Activated CD4-positive, alpha-beta T cell treated with anti-CD3 and anti-CD28 coated beads, Interleukin-2, amount 50 U/mL, for 24 hours (primary cell): Measurements from ENCODE around the gene GLCE.

Source experiments
- DNase-seq, 2 donors: peaks; one replicate each; pipeline ENCODE4 v3.0.0-alpha.2; 2020; ENCODE audit warnings: low read depth in 1 of 2, low spot score in 1 of 2

Gene GLCE

DNA sequence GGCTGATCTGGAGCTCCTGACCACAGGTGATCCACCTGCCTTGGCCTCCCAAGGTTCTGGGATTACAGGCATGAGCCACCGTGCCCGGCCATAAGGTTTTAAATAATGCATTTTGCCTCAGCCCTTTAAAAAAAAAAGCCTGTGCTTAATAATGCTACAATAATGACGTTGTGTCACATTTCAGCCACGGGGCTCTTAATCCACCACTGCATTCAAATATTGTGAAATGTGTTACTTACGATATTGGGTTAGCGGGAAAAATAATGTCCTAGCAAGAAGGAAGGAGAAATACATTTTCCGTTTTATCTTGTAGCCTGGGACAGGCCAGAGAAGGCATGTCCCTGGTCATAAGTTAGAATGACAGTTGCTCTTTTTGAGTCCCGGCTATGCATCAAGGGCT is 155.9 kb downstream of the GLCE start:
- DNase-seq, result no peak

DNA sequence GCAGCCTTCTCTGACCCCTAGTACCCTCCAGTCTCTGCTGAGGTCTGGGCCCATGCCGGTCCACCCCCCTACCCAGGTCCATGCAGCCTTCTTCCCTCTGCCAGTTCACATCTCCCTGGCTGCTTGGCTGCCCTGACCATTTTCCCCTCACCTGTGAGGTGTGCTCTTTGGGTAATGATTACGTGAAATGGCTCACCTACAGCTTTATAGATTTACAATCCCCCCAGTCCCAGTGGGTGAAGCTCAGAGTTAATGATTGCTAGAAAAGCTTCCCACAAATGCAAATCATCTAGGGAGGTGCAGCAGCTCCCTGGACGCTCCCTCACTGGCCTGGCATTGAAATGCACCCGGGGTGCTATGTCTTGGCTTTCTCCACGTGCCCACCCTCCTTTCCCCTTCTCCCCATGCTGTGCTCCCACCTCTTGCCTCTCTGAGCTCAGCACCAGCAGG is 157.0 kb downstream of the GLCE start:
- DNase-seq, result no peak

DNA sequence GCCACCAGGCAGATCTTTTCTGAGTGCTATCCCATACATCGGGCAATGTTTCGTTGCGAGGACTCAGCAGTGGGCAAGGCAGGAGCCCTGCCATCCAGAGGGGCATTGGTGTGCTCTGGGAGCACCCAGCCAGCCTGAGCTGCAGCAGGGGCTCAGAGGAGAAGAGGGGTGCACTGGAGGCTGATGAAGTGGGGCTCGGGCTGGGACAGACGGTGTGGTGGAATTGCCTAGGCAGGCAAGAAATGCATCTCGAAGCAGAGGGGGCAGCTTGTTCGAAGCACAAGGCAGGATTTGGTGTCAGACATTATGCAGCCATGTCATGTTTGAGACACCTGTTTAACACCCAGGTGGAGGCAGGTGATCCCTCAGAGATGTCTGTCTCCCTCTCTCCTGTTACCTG is 157.6 kb downstream of the GLCE start:
- DNase-seq, result no peak

DNA sequence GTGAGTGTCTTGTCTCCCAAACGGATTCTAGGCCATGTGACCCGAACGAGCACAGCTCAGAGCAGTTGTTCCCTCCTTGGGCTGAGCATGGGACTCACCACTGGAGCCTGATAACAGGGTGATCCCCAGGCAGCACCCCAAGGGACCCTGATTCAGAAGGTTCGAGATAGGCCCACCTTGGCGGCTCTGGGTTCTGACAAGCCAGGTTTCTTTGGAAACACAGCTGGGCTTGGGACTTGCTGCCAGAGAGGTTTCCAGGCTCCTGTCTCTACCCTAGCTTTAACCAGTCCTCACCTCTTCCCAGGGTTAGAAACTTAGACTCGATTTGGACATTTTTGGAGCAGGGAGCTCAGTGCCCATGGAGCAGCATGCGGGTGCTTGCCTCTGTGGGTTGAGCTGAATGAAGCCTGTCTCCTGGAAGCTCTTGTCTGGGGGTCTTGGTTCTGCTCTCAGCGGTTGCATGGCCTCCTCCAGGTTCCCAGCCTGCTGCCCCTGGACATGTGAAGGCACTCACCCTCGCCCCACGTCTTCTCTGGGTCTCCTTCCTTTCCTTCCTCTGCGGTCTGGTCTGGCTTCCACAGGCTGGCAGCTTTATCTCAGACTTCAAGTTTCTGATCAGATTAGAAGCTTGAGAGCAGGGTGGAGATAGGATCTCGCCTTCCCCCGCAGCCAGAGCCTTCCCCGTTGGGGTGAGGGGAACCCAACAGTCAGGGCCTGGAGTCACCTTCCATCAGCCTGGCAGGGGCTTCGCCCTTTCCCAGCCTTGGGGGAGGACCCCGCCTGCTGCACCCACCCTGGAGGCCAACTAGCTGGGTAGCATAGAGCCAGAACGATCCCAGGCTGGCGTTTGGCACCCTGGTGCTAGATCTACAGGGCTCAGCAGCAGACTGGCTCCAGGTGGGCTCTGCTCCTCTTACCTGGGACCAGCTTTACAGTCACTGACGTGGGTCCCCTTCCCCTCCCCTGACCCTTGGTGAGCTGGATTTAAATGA is 159.2 kb downstream of the GLCE start:
- DNase-seq, result no peak

DNA sequence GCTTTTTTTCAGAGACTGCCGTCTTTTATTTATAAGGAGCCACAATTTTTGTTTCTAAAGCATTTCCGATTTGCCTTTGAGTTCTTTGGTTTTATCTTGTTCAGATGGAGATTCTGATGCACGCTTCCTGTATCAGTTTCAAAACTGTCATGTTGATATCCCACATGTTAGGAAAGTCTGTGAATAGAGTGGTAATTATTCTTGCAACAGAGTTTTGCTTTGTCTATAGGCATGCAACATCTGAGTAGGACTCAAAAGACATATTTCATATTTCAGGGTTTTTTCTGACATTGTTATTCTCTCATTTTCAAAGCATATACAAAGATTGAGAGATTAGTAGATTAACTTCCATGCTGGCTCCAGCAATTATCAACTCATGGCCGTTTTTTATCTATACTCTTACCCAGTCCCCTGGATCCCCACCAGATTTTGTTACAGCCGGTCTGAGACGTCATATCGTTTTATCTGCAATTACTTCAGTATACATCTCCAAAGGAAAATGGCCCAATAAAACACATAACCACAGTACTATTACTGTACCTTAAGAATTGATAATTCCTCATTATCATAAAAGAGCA is 160.6 kb downstream of the GLCE start:
- DNase-seq, result peak in 1 of 2 donors; percentile 16
